K562 (cell line): ENCODE measurements around the gene RALGAPA2. TPM values are rescaled to one million over a fixed set of nuclear protein-coding genes. Genes with fewer than 3 reads are reported as not detected.

Experiments
- CREM ChIP-seq: IDR thresholded peaks from 2 replicates; pipeline ENCODE4 v1.6.1; 2014; ENCODE audit warnings: antibody characterized with exemption, low read depth
- ETV6 ChIP-seq, 3 experiments: fragments of 150-350 bp in 1 of 3; sonication (generic) in 1 of 3; formaldehyde crosslinking in 1 of 3; IDR thresholded peaks; 2 replicates each; pipeline versions ENCODE4 v1.6.1 to v1.8.0; 2014 to 2022; ENCODE audit warnings: borderline replicate concordance in 2 of 3, low read depth in 2 of 3, antibody characterized with exemption in 1 of 3, low read length in 1 of 3, mild to moderate bottlenecking in 1 of 3, missing genetic modification reagents in 1 of 3
- HDAC3 ChIP-seq: fragments of 450-650 bp; IDR thresholded peaks from 2 replicates; pipeline ENCODE4 v1.6.1; 2018; ENCODE audit warnings: borderline replicate concordance, mild to moderate bottlenecking, moderate library complexity; ENCODE audit not compliant: partially characterized antibody
- RERE ChIP-seq: sonication (generic); formaldehyde crosslinking; IDR thresholded peaks from 2 replicates; pipeline ENCODE4 v1.8.0; 2023; ENCODE audit warnings: missing genetic modification reagents, mild to moderate bottlenecking, borderline replicate concordance
- U2AF1 ChIP-seq: fragments of 200-400 bp; formaldehyde crosslinking; optimal IDR thresholded peaks from 2 replicates; pipeline ENCODE3; 2017; ENCODE audit warnings: mild to moderate bottlenecking, low read depth, low read length, moderate library complexity
- polyA plus RNA-seq, 8 experiments: library from polyadenylated mRNA; depleted of rRNA in 4 of 8; stranded (reverse) in 5 of 8; unstranded in 3 of 8; fragments of >200 nt; fragmentation: Nextera tagmentation in 2 of 8; fragmentation: Illumina TruSeq in 1 of 8; extraction: Ambion mirVana in 2 of 8; extraction: Trizol in 1 of 8; gene quantifications; 2 replicates each; pipeline versions ENCODE4 v1.2.1 to v1.2.3, GENCODE V29; 2011 to 2014; ENCODE audit warnings: inconsistent platforms in 1 of 8, missing spikeins in 1 of 8
- total RNA-seq, 7 experiments: library from RNA; depleted of rRNA in 6 of 7; stranded (reverse); fragments of >200 nt in 6 of 7; fragmentation: Illumina TruSeq in 2 of 7; extraction: Trizol in 2 of 7; gene quantifications; 2 replicates each; pipeline versions ENCODE4 v1.2.1 to v1.2.3, GENCODE V29; 2011 to 2021; ENCODE audit warnings: low replicate concordance in 1 of 7

The RALGAPA2 gene
- total and polyA plus RNA-seq, 9 of the 15 experiments (the other 6 are each of a cell fraction or from before 2014, with no cell fraction given): 0.35 to 2.7 (median 1.4) TPM

GRCh38 chr20:20567712-20568111, 144.7 kb downstream of the RALGAPA2 start (continued):
- TF ChIP-seq RERE: no peak
- TF ChIP-seq U2AF1: no peak
- TF ChIP-seq CREM: no peak
- no peak for TF ChIP-seq HDAC3
- TF ChIP-seq ETV6 (IDR thresholded peaks at IDR 0.05; ENCODE audit: borderline replicate concordance in 1 of 2, low read depth in 2 of 2, low read length in 1 of 2): no peak
- no peak for TF ChIP-seq ETV6 (CRISPR knock-in tag; IDR thresholded peaks at IDR 0.05; ENCODE audit: borderline replicate concordance)
- TF ChIP-seq, all 486 proteins: peak for 0
